ENCODE measurements around the gene DIPK1A.

DIPK1A gene

DNA sequence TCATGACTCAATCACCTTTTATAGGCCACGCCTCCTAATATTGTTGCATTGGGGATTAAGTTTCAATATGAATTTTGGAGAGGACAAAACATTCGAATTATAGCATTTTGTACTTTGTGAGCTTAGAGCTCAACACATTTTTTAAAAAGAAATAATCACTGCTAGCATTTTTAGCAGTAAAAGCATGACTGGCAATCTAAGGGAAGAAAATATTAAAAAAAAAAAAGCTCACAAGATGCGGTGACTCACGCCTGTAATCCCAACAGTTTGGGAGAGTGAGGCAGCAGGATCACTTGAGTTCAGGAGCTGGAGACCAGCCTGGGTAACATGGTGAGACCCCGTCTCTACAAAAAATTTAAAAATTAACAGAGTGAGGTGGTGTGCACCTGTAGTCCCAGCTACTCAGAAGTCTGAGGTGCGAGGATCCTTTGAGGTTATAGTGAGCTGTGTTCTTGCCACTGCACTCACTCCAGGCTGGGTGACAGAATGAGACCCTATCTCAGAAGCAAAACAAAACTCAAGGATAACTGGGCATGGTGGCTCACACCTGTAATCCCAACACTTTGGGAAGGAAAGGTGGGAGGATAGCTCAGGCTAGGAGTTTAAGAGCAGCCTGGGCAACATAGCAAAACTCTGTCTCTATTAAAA lies 28.8 kb upstream of the DIPK1A start:
- H3K4me3 ChIP-seq (ENCODE audit: low read depth, low read length): no peak overlapping the region
- DNase-seq (ENCODE audit: low read depth): no peak
- TF ChIP-seq MYC (IDR thresholded peaks at IDR 0.05; ENCODE audit: low read depth, low read length) (no peak), POLR2A (IDR thresholded peaks at IDR 0.05; ENCODE audit: extremely low read depth, insufficient read length) (no peak)
- TF ChIP-seq, protein P1, sequence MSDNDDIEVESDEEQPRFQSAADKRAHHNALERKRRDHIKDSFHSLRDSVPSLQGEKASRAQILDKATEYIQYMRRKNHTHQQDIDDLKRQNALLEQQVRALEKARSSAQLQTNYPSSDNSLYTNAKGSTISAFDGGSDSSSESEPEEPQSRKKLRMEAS (IDR thresholded peaks at IDR 0.05; ENCODE audit: low read depth, low read length): no peak
- TF ChIP-seq, protein P2, sequence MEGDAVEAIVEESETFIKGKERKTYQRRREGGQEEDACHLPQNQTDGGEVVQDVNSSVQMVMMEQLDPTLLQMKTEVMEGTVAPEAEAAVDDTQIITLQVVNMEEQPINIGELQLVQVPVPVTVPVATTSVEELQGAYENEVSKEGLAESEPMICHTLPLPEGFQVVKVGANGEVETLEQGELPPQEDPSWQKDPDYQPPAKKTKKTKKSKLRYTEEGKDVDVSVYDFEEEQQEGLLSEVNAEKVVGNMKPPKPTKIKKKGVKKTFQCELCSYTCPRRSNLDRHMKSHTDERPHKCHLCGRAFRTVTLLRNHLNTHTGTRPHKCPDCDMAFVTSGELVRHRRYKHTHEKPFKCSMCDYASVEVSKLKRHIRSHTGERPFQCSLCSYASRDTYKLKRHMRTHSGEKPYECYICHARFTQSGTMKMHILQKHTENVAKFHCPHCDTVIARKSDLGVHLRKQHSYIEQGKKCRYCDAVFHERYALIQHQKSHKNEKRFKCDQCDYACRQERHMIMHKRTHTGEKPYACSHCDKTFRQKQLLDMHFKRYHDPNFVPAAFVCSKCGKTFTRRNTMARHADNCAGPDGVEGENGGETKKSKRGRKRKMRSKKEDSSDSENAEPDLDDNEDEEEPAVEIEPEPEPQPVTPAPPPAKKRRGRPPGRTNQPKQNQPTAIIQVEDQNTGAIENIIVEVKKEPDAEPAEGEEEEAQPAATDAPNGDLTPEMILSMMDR (IDR thresholded peaks at IDR 0.05; ENCODE audit: low read depth, low read length): no peak

DNA sequence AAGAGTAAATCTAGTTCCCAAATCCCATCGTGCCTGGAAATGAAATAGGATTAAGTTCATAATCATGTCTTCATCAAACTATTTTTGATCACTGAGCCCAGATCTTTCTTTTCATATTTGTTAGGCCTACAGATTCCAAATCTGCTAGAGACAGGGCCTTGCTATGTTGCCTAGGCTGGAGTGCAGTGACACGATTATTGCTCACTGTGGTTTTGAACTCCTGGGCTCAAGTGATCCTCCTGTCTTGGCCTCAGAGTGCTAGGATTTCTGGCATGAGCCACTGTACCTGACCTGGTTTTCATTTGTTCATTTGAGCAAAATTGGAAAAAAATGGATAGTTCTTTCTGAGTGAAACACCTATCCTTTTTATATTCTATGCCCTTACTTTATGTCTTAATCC lies 28.0 kb upstream of the DIPK1A start:
- no peak overlapping the region for H3K4me3 ChIP-seq (ENCODE audit: low read depth, low read length)
- TF ChIP-seq, protein P2 (IDR thresholded peaks at IDR 0.05; ENCODE audit: low read depth, low read length): no peak
- TF ChIP-seq MYC (IDR thresholded peaks at IDR 0.05; ENCODE audit: low read depth, low read length) (no peak), POLR2A (IDR thresholded peaks at IDR 0.05; ENCODE audit: extremely low read depth, insufficient read length) (no peak)
- TF ChIP-seq, protein P1 (IDR thresholded peaks at IDR 0.05; ENCODE audit: low read depth, low read length): no peak
- DNase-seq (ENCODE audit: low read depth): no peak

DNA sequence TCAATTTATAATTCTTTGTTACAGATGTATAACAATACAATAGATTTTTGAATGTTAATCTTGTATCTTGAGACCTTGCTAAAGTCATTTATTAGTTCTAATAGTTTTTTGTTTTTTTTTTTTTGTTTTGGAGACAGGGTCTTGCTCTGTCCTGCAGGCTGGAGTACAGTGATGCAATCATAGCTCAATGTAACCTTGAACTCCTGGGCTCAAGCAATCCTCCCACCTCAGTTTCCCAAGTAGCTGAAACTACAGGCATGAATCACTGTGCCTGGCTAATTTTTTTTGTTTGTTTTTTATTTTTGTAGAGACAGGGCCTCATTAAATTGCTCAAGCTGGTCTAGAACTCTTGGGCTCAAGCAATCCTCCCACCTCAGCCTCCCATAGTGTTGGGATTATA lies 26.2 kb upstream of the DIPK1A start:
- TF ChIP-seq, protein P1 (IDR thresholded peaks at IDR 0.05; ENCODE audit: low read depth, low read length): no peak
- TF ChIP-seq MYC (IDR thresholded peaks at IDR 0.05; ENCODE audit: low read depth, low read length) (no peak), POLR2A (IDR thresholded peaks at IDR 0.05; ENCODE audit: extremely low read depth, insufficient read length) (no peak)
- TF ChIP-seq, protein P2 (IDR thresholded peaks at IDR 0.05; ENCODE audit: low read depth, low read length): no peak
- no peak overlapping the region for H3K4me3 ChIP-seq (ENCODE audit: low read depth, low read length)
- DNase-seq (ENCODE audit: low read depth): no peak

DNA sequence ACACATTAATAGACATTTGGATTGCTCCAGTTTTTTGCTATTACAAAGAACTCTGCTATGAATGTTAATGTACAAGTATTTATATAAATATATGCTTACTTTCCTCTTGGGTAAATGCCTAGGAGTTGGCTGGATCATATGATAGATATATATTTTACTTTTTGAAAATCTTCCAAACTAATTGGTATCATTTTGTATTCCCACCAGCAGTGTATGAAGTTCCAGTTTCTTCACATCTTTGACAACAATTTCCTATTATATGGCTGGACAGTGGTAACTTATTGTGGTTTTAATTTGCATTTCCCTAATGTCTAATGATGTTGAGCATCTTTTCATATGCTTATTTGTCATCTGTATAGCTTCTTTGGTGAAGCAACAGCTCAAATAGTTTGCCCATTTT lies 23.8 kb upstream of the DIPK1A start:
- H3K4me3 ChIP-seq (ENCODE audit: low read depth, low read length): no peak overlapping the region
- no peak for DNase-seq (ENCODE audit: low read depth)
- TF ChIP-seq POLR2A (IDR thresholded peaks at IDR 0.05; ENCODE audit: extremely low read depth, insufficient read length) (no peak), MYC (IDR thresholded peaks at IDR 0.05; ENCODE audit: low read depth, low read length) (no peak)
- TF ChIP-seq, protein P2 (IDR thresholded peaks at IDR 0.05; ENCODE audit: low read depth, low read length): no peak
- TF ChIP-seq, protein P1 (IDR thresholded peaks at IDR 0.05; ENCODE audit: low read depth, low read length): no peak

DNA sequence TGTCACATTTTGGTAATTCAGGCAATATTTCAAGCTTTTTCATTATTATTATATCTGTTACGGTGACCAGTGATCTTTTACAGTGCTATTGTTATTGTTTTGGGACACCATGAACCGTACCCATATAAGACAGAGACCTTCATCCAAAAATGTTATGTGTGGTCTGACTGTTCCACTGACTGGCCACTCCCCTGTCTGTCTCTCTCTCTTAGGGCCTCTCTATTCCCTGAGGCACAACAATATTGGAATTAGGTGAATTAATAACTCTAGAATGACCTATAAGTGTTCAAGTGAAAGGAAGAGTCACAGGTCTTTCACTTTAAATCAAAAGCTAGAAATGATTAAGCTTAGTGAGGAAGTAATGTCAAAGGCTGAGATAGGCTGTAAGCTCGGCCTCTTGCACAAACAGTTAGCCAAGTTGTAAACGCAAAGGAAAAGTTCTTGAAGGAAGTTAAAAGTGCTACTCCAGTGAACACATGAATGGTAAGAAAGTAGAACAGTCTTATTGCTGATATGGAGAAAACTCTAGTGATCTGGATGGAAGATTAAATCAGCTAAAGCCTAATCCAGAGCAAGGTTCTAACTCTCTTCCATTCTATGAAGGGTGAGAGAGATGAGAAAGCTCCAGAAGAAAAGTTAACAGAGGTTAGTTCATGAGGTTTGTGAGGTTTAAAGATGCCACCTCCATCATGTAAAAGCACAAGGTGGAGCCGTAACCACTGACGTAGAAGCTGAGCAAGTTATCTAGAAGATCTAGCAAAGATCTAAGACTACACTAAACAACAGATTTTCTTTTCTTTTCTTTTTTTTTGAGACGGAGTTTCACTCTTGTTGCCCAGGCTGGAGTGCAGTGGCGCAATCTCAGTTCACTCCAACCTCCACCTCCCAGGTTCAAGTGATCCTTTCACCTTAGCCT lies 19.7 kb upstream of the DIPK1A start:
- TF ChIP-seq, protein P2 (IDR thresholded peaks at IDR 0.05; ENCODE audit: low read depth, low read length): no peak
- TF ChIP-seq, protein P1 (IDR thresholded peaks at IDR 0.05; ENCODE audit: low read depth, low read length): no peak
- TF ChIP-seq POLR2A (IDR thresholded peaks at IDR 0.05; ENCODE audit: extremely low read depth, insufficient read length) (no peak), MYC (IDR thresholded peaks at IDR 0.05; ENCODE audit: low read depth, low read length) (no peak)
- no peak overlapping the region for H3K4me3 ChIP-seq (ENCODE audit: low read depth, low read length)
- DNase-seq (ENCODE audit: low read depth): no peak

Measured in NB4 (cell line).